Ramos (cell line): ENCODE data around the gene APLP1.
"Not testable (repeated sequence)": the region's sequence is repeated elsewhere in the genome, so short reads cannot be mapped to it uniquely, and the experiment has no call there.

Experiments
- in situ Hi-C: fragments of 300-500 bp; cut with MboI; formaldehyde crosslinking; loops from one replicate; pipeline ENCODE4 v1.14.3; 2022; ENCODE audit warnings: low sequenced_read_pairs; ENCODE audit not compliant: unreplicated experiment

The APLP1 gene

DNA sequence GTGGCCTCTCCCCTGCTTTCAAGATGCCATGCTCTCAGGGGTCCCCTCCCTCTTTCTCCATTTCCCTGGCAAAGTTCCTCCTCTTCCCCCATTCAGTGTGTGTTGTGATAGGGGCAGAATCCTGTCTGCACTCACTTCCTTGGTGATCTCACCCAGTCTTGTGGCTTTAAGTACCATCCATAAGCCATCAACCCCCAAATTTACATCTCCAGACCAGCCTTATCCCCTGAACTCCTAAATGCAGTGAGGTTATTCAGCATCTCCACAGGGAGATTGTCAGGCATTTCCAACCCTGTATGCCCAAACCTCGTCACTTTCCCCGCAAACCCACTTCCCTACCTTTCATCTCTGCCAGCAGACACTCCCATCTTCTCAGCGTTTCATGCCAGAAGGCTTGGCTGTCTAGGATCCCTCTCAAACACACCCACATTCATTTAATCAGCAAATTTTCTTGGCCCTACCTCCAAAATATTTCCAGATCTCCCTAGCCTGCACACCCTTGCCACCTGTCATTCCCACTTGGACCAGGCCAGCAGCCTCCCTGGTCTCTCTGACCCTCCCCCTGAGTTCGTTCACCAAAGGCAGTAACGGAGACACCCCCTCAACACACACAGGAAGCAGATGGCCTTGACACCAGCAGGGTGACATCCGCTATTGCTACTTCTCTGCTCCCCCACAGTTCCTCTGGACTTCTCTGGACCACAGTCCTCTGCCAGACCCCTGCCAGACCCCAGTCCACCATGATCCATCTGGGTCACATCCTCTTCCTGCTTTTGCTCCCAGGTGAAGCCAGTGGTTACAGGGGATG is 33.7 kb downstream of the APLP1 start, which contains the start of gene HCST:
Gene HCST (plus strand): TSS at position 676 of the 808 bp plus-strand sequence. CDS start 65 bp downstream, at position 741.
- in situ Hi-C loops: no loop called here

DNA sequence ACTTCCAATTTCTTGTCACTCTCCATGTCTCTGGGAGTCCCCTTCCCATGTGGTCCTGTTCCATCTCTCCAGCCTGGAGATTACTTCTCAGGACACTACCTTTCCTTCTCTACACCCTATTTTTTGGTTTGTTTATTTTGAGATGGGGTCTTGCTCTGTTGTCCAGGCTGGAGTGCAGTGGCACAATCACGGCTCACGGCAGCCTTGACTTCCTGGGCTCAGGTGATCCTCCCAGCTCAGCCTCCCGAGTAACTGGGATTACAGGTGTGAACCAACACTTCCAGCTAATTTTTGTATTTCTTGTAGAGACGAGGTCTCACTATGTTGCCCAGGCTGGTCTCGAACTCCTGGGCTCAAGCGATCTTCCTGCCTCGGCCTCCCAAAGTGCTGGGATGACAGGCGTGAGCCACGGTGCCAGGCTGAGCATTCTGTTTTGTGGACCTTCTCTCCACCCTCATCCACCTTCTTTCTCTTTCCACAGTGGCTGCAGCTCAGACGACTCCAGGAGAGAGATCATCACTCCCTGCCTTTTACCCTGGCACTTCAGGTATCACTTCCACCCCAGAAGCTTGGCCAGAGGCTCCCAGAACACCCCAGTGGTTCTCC is 34.6 kb downstream of the APLP1 start:
- in situ Hi-C loops: no loop called here

DNA sequence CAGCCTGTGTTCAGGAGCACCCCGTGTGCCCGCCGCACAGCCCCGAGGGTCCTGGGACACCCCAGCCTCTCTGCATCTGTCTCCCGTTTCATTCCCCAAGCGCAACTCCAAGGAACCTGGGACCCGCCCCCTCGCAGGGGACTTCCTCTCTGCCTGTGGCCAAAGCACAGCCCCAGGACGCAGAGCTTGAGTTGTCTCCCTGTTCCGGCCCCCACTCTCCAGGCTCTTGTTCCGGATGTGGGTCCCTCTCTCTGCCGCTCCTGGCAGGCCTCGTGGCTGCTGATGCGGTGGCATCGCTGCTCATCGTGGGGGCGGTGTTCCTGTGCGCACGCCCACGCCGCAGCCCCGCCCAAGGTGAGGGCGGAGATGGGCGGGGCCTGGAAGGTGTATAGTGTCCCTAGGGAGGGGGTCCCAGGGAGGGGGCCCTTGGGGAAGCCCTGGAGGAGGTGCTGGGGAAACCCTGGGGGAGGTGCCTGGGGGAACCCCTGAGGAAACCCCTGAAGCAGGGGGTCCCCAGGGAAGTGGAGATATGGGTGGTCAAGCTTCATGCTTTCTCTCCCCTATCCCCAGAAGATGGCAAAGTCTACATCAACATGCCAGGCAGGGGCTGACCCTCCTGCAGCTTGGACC is 35.3 kb downstream of the APLP1 start:
- in situ Hi-C loops: no loop called here

DNA sequence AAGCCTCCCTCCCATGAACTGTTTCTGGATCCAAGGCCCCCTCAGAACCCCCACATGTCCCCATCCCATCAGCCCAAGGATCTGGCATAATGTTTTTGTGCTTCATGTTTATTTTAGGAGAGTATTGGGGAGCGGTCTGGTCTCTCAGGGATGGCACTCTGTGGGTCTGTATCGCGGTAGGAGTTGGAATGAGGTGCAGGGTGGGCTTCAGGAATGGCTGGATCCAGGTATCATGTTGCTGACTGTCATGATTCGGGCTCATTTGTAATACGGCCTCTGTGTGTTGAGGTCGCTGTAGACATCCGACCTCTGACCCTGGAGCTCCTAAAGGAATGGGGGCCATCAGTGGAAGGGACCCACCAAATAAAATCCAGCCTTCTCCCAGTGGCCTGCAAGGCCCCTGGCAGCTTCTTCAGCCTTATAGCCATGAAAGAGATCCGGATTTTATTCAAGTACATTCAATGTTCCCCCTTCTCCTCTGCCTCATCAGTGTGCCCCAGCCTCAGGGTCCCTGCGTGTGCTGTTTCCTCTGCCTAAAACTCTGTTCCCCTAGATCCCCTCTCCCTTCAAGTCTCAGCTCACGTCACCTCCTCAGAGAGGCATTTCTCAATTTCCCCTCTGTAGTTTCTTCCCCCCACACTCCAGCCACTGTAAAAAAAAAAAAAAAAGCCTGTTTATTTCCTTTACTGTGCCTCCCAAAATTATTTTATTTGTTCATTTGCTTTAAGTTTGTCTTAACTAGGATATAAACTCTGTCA is 36.1 kb downstream of the APLP1 start:
- in situ Hi-C loops: no loop called here

DNA sequence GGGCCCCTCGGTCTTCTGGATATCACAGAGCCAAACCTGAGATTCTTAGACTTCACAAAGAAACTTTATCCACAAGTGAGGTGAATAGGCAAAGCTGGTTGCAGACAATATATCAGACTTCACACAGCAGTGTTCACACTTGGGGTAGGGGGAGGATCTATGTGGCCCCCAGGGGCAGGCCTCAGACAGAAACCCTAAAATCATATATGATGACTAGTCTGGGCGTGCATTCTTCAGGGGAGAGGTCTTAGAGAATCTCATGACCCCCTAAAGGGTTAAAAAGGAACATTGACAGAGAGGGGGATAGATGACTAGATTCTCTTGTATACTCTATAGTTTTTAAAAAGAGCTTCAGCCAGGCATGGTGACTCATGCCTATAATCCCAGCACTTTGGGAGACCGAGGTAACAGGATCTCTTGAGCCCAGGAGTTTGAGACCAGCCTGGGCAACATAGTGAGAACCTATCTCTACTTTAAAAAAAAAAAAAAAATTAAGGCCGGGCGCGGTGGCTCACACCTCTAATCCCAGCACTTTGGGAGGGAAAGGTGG is 36.9 kb downstream of the APLP1 start:
- in situ Hi-C loops: no loop called here

DNA sequence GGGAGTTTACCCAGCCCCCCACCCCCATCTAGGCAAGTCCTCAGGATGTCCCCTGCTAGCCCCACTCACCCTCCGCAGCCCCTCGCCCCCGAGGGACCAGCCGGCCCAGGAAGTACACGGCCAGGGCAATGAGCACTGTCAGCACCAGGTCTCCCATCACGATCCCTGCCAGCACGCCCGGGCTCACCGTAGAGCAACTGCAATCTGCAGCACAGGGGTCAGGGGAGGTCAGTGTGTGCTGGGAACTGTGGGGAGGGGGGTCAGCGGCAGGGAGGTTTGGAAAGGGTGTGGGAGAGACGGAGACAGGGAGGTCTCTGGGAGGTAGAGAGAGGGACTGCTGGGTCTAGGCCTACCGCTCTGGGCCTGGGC is 39.0 kb downstream of the APLP1 start:
- in situ Hi-C loops: no loop called here

DNA sequence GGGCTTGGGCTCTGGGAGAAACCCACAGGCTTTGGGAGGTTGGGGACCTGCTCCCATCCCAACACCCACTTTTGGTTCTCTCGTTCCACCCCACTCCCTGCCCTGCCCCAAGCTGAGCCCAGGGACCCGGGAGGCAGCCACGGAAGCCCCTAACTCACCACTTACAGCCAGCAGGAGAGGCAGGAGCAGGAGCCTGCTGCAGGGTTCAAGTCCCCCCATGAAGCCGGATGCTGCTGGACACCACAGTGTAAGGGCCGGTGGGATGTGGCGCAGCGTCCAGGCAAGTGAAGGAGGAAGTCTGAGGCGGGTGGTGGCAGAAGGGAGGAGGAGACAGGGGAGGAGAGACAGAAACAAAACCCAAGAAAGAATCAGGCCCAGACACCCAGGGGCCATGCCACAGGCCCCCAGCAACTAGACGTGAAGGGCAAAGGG is 39.7 kb downstream of the APLP1 start, which contains the start of gene TYROBP:
Gene TYROBP (minus strand): TSS at position 286 of the 432 bp plus-strand sequence. CDS start 67 bp downstream, at position 219.
- in situ Hi-C loops: no loop called here

DNA sequence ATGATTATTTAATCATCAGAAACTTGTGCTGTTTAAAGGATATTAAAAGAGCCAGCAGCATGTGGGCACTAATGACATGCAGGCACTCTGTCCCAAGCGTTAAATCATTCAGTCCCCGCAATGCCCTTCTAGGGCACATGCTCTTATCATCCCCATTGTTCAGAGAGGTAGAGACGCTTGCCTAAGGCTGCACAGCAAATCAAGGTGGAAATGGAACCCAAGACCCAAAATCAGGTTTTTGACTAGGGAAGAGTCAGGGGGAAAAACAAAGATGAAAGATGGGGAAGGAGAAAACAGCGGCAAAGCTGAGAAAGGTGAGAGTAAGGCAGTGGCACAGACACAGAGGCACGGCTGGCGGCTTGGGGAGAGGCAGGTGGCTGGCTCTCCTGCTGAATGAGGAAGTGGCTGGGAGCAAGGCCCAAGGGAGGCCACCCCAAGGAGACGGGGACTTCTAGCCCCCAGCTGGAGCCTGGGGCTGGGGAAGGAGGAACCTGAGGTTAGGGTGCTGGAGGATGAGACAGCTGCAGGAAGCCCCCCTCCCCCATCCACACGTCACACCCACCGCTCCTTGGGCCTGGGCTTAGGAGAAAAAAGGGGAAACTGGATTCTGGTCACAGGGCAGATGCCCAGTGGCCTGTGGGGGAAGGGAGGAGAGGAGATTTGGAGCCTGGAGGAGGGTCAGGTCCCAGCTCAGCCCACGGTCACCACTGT is 40.8 kb downstream of the APLP1 start:
- in situ Hi-C loops: no loop called here

DNA sequence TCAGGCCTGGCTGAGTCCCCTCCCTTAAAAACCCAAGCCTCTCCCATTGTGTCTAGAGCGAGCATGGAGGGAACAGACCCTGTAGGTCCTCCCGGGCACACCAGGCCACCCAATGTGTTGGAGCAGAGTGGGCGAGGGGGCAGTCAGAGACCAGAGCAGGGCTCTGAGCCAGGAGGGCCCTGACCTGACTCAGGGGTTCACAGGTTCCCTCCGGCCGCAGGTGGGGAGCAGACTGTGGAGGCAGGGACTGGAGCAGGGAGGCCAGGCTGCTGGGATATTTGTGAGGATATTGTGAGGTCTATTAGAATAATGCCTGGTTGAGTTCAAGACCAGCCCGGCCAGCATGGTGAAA is 41.3 kb downstream of the APLP1 start:
- in situ Hi-C loops: no loop called here

DNA sequence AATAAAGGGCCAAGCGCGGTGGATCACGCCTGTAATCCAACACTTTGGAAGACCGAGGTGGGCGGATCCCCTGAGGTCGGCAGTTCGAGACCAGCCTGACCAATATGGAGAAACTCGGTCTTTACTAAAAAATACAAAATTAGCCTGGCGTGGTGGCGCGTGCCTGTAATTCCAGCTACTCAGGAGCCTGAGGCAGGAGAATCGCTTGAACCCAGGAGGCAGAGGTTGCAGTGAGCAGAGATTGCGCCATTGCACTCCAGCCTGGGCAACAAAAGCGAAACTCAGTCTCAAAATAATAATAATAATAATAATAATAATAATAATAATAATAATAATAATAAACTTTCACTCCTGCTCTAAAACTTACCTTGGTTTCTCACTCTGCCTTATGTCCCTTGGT is 42.0 kb downstream of the APLP1 start:
- in situ Hi-C loops: not testable (repeated sequence)

DNA sequence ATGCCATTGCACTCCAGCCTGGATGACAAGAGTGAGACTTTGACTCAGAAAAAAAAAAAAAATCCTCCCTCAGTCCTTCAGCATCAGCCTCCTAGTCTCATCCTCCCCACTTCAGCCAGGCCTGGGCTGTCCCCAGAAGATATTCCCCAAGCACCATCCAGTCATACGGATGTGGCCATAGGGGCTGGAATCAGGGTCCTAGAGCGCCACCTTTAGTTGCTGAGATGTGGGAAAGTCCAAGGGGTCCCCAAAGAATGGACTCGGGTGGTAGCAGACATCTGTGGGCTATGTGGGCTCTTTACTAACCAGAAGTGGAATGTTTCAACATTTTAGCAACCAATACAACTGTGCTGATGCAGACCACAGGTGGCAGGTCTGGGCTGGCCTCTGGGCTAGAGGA is 42.8 kb downstream of the APLP1 start:
- in situ Hi-C loops: no loop called here

DNA sequence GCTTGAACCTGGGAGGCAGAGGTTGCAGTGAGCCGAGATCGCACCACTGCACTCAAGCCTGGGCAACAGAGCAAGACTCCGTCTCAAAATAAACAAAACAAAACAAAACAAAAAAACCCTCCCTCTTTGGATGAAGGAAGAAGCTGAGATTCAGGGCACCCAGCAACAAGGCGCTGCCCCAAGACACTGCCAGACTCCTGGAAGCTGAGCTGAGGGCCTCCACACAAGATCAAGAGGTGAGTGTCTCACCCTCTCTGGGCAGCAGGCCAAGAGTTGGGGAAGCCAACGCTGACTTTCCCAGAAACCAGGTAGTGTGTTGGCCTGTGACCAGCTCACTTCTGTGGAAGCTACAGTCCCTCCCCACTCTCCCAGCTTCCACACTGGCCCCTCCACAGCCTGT is 43.4 kb downstream of the APLP1 start:
- in situ Hi-C loops: no loop called here

DNA sequence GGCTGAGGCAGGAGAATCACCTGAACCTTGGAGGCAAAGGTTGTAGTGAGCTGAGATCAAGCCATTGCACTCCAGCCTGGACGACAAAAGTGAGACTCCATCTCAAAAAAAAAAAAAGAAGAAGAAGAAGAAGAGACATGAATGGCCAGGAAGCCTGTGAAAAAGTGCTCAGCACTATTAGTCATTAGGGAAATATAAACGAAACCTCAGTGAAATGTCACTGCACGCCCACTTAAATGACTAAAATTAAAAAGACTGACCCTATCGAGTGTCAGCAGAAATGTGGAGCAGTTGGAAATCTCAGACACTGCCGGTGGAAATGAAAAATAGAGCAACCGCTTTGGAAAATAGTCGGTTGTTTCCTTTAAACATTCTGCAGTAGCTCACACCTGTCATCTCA is 45.2 kb downstream of the APLP1 start:
- in situ Hi-C loops: no loop called here

DNA sequence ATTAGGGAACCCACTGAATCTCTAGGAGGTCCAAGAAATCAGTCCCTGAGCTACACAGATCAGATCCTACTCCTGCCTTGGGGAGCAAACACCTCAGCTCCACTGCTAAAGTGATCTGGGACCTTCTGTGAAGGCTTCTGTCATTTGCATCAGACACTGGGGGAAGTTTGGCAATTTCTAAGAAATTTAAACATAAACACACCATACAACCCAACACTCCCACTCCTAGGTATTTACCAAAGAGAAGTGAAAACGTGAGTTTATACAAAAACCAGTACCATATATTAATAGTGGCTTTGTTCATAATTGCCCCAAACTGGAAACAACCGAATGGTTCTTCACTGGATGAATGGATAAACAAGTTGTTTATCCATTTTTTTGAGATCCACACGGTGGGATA is 47.1 kb downstream of the APLP1 start:
- in situ Hi-C loops: no loop called here

DNA sequence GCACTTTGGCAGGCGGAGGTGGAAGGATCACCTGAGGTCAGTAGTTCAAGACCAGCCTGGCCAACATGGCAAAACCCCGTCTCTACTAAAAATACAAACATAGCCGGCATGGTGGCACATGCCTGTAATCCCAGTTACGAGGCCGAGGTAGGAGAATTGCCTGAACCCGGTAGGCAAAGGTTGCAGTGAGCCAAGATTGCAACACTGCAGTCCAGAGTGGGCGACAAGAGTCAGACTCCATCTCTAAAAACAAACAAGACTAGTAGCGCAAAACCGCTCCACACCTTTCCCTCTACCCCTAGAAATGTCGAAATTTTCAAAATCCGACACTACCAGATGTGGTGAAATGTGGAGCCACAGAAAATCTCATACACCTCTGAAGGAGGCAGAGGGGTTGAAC is 50.9 kb downstream of the APLP1 start:
- in situ Hi-C loops: no loop called here

DNA sequence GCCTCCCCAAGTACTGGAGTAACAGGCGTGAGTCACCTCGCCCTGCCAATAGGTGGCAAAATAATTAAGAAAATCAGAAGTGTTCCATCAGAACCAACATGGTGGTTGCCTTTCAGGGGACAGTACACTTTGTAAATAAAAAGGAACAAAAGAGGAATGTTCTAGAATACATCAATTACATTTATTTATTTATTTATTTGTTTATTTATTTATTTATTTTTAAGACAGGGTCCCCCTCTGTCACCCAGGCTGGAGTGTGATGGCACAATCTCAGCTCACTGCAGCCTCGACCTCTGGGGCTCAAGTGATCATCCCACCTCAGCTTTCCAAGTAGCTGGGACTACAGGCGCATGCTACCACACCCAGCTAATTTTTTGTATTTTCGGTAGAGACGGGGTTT is 52.6 kb downstream of the APLP1 start:
- in situ Hi-C loops: no loop called here

DNA sequence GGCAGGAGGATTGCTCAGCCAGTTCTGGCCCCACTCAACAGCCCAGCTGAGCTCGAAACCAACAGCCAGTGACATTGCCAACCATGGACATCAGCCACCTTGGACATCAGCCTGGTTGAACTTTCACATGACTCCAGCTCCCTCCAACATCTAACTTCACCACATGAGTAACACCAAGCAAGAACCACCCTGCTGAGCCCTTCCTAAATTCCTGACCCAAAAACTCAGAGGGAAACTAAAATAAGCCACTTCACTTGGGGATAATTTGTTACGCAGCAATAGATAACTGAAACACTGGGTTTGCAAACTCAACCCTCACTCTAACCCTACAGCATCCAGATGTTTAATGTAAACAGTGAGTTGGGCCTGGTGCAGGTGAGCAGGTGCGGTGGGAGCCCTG is 57.1 kb downstream of the APLP1 start:
- in situ Hi-C loops: no loop called here

DNA sequence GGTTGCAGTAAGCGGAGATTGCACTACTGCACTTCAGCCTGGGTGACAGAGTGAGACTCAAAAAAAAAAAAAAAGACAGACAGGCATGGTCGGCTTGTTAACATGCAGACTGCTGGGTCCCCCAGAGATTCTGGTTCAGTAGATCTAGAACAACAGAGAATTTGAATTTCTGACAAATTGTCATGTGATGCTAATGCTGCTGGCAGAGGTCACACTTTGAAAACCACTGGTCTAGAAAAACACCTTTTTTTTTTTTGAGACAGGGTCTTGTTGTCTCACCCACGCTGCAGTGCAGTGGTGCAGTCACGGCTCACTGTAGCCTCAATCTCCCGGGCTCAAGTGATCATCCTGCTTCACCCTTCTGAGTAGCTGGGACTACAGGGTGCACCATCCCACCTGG is 60.1 kb downstream of the APLP1 start:
- in situ Hi-C loops: no loop called here
